Measurements from ENCODE around the gene ATG4D. TPM values are rescaled to one million over a fixed set of nuclear protein-coding genes. Genes with fewer than 3 reads are reported as not detected.

Gene ATG4D
- 7.0 and 15.2 TPM in 2 replicates for total RNA-seq (2014; rRNA removed; shearing (Covaris generic); ENCODE audit: low replicate concordance)

GRCh38 chr19:10543420-10544241 lies at the start of gene ATG4D:
ATG4D (plus strand) TSS chr19:10543904; CDS start chr19:10544091, 187 bp downstream.
- Histone ChIP-seq H3K9ac (ENCODE audit: low read length) (peak within 1 kb of the TSS; percentile 87), H3K9me3 (ENCODE audit: low read length) (no peaks in the 10 kb centered on the region), H3K79me2 (ENCODE audit: low read length) (peaks cover 15% of the 10 kb centered on the region), H3K9me2 (replicated peaks; ENCODE audit: insufficient read depth, low read length) (no peaks in the 10 kb centered on the region), H3K4me1 (ENCODE audit: low read length) (peaks cover 19% of the 10 kb centered on the region), H3K4me3 (ENCODE audit: low read length) (peak within 1 kb of the TSS; percentile 83), H2AFZ (ENCODE audit: low read length) (peak within 1 kb of the TSS; percentile 21), H3K36me3 (ENCODE audit: insufficient read depth, low read length) (peaks cover 6% of the 10 kb centered on the region; the same call in 1 of the 2 replicates), H3K27ac (ENCODE audit: low read length) (no peak within 1 kb of the TSS), H3K4me2 (ENCODE audit: low read depth, low read length, poor library complexity, severe bottlenecking) (peak within 1 kb of the TSS; percentile 67), H3K27me3 (ENCODE audit: low read length) (no peaks in the 10 kb centered on the region), H4K20me1 (ENCODE audit: insufficient read depth, low read depth, low read length) (no peaks in the 10 kb centered on the region)
- DNase-seq: peak; percentile 92

DNA sequence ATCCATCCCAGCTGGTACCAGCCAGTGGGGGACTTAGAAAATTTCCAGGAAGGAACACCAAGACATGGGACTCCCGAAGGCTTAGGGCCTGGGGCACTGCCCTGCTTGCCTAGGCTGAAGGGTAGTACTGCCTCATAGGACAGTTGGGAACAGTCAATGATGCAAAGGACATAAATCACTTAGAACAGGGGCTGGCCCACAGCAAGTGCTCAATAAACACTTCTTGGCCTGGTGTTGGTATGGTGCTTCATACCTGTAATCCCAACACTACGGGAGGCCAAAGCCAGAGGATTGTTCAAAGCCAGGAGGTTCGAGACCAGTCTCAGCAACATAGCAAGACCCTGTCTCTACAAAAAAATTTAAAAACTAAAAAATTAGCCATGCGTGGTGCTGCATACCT lies 46.3 kb upstream of the ATG4D start:
- H3K4me2 ChIP-seq (ENCODE audit: low read depth, low read length, poor library complexity, severe bottlenecking): no peak overlapping the region
- peaks cover 13% of the 10 kb centered on the region; the same call in 1 of the 2 replicates for H4K20me1 ChIP-seq (ENCODE audit: insufficient read depth, low read depth, low read length)
- peaks cover 63% of the 10 kb centered on the region for H3K79me2 ChIP-seq (ENCODE audit: low read length)
- no peak overlapping the region for H3K27ac ChIP-seq (ENCODE audit: low read length)
- peaks cover 5% of the 10 kb centered on the region for H3K4me1 ChIP-seq (ENCODE audit: low read length)
- no peak overlapping the region for H2AFZ ChIP-seq (ENCODE audit: low read length)
- peaks cover 21% of the 10 kb centered on the region for H3K36me3 ChIP-seq (ENCODE audit: insufficient read depth, low read length)
- no peaks in the 10 kb centered on the region for H3K9me3 ChIP-seq (ENCODE audit: low read length)
- H3K9me2 ChIP-seq (replicated peaks; ENCODE audit: insufficient read depth, low read length): no peaks in the 10 kb centered on the region
- no peak overlapping the region for H3K9ac ChIP-seq (ENCODE audit: low read length)
- H3K27me3 ChIP-seq (ENCODE audit: low read length): no peaks in the 10 kb centered on the region
- no peak overlapping the region for H3K4me3 ChIP-seq (ENCODE audit: low read length)
- DNase-seq: no peak

GRCh38 chr19:10499550-10500246 lies 44.0 kb upstream of the ATG4D start:
- no peak overlapping the region for H3K9ac ChIP-seq (ENCODE audit: low read length)
- peaks cover 13% of the 10 kb centered on the region; the same call in 1 of the 2 replicates for H4K20me1 ChIP-seq (ENCODE audit: insufficient read depth, low read depth, low read length)
- peaks cover 21% of the 10 kb centered on the region for H3K36me3 ChIP-seq (ENCODE audit: insufficient read depth, low read length)
- no peak overlapping the region for H3K27ac ChIP-seq (ENCODE audit: low read length)
- peaks cover 62% of the 10 kb centered on the region for H3K79me2 ChIP-seq (ENCODE audit: low read length)
- H3K9me3 ChIP-seq (ENCODE audit: low read length): no peaks in the 10 kb centered on the region
- H3K9me2 ChIP-seq (replicated peaks; ENCODE audit: insufficient read depth, low read length): no peaks in the 10 kb centered on the region
- no peaks in the 10 kb centered on the region for H3K27me3 ChIP-seq (ENCODE audit: low read length)
- H3K4me2 ChIP-seq (ENCODE audit: low read depth, low read length, poor library complexity, severe bottlenecking): no peak overlapping the region
- H2AFZ ChIP-seq (ENCODE audit: low read length): no peak overlapping the region
- H3K4me3 ChIP-seq (ENCODE audit: low read length): no peak overlapping the region
- DNase-seq: no peak
- peaks cover 11% of the 10 kb centered on the region for H3K4me1 ChIP-seq (ENCODE audit: low read length)

DNA sequence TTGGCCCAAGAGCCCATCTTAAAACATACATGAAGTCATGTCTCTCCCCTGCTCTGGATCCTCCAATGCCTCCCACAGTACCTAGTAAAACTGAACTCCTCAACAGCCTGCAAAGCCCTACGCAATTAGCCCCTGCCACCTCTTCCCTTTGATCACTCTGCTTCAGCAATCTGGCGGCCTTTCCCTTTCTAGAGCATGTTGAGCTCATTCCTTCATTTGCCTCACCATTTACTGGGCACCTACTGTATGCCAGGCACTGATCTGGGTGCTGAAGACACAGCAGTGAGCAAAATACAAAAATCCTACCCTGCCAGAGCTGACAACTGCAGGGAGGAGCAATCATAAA lies 43.5 kb upstream of the ATG4D start:
- H4K20me1 ChIP-seq (ENCODE audit: insufficient read depth, low read depth, low read length): peaks cover 13% of the 10 kb centered on the region; the same call in 1 of the 2 replicates
- H3K4me2 ChIP-seq (ENCODE audit: low read depth, low read length, poor library complexity, severe bottlenecking): no peak overlapping the region
- H3K27ac ChIP-seq (ENCODE audit: low read length): no peak overlapping the region
- H3K4me3 ChIP-seq (ENCODE audit: low read length): no peak overlapping the region
- H3K79me2 ChIP-seq (ENCODE audit: low read length): peaks cover 58% of the 10 kb centered on the region
- no peaks in the 10 kb centered on the region for H3K9me3 ChIP-seq (ENCODE audit: low read length)
- H3K36me3 ChIP-seq (ENCODE audit: insufficient read depth, low read length): peaks cover 18% of the 10 kb centered on the region
- no peak for DNase-seq
- H3K4me1 ChIP-seq (ENCODE audit: low read length): peaks cover 11% of the 10 kb centered on the region
- H3K9me2 ChIP-seq (replicated peaks; ENCODE audit: insufficient read depth, low read length): no peaks in the 10 kb centered on the region
- no peak overlapping the region for H2AFZ ChIP-seq (ENCODE audit: low read length)
- no peaks in the 10 kb centered on the region for H3K27me3 ChIP-seq (ENCODE audit: low read length)
- H3K9ac ChIP-seq (ENCODE audit: low read length): no peak overlapping the region

DNA sequence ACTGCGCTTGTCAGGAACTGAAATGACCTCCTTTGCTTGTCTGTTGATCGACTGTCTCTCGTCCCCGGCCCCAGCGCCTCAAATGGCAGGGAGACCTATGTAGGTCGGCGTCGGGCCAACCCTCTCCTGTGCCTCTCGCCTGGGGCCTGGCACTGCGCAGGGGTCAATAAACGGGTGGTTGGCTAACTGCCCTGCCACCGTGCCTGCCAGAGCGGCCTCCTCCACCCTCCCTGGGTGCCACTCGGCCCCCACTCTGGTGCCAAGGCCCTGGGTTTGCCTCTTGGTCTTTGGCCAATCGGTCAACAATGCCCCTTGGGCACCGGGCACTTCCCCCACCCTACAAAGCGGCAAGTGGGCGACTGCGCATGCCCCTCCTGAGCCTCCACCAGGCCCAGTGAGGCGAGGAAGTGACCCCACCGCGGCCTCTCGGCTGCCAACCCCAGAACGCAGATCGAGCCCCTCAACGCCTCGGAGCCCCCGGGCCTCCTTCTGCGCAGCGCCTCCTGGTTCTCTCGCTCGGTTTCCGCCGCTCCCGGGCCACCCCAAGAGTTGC lies 41.7 kb upstream of the ATG4D start:
- Histone ChIP-seq H3K4me2 (ENCODE audit: low read depth, low read length, poor library complexity, severe bottlenecking) (peak overlapping the region; percentile 88), H3K36me3 (ENCODE audit: insufficient read depth, low read length) (peaks cover 17% of the 10 kb centered on the region), H3K9ac (ENCODE audit: low read length) (peak overlapping the region; percentile 88), H3K27me3 (ENCODE audit: low read length) (no peaks in the 10 kb centered on the region), H3K79me2 (ENCODE audit: low read length) (peaks cover 49% of the 10 kb centered on the region), H3K27ac (ENCODE audit: low read length) (peak overlapping the region; percentile 76), H3K9me2 (replicated peaks; ENCODE audit: insufficient read depth, low read length) (no peaks in the 10 kb centered on the region), H4K20me1 (ENCODE audit: insufficient read depth, low read depth, low read length) (peaks cover 13% of the 10 kb centered on the region; the same call in 1 of the 2 replicates), H3K4me3 (ENCODE audit: low read length) (peak overlapping the region; percentile 87), H3K4me1 (ENCODE audit: low read length) (peaks cover 11% of the 10 kb centered on the region), H3K9me3 (ENCODE audit: low read length) (no peaks in the 10 kb centered on the region), H2AFZ (ENCODE audit: low read length) (peak overlapping the region; percentile 22; the same call in 1 of the 2 replicates)
- DNase-seq: peak; percentile 76

DNA sequence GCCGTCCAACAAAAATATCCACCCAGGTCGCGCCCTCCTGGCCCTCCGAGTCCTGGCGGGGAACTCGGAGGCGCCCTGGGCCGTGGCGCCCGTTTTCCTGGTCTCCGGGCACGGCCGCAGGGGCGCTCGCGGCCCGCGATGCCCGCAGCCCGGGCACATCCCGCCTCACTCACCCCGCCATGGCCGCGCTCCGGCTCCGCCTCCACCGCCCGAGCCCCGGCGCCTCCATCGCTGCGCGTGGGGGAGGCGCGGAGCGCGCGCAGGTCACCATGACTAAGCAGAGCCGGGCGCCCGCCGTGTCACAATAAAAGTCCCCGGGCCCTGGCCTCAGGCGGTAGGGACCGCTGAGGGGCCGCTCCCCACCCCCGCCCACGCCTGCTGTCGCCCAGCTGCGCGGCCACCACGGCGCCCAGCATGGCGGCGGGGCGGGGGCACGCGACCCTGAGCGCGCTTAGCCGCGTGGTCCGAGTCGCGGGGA lies 41.1 kb upstream of the ATG4D start:
- peaks cover 11% of the 10 kb centered on the region for H3K4me1 ChIP-seq (ENCODE audit: low read length)
- no peaks in the 10 kb centered on the region for H3K27me3 ChIP-seq (ENCODE audit: low read length)
- peak overlapping the region; percentile 79 for H3K27ac ChIP-seq (ENCODE audit: low read length)
- peak; percentile 96 for DNase-seq
- H3K9me2 ChIP-seq (replicated peaks; ENCODE audit: insufficient read depth, low read length): no peaks in the 10 kb centered on the region
- H3K36me3 ChIP-seq (ENCODE audit: insufficient read depth, low read length): peaks cover 14% of the 10 kb centered on the region
- peaks cover 10% of the 10 kb centered on the region; the same call in 1 of the 2 replicates for H4K20me1 ChIP-seq (ENCODE audit: insufficient read depth, low read depth, low read length)
- H3K4me2 ChIP-seq (ENCODE audit: low read depth, low read length, poor library complexity, severe bottlenecking): peak overlapping the region; percentile 88
- peak overlapping the region; percentile 53; the same call in 1 of the 2 replicates for H2AFZ ChIP-seq (ENCODE audit: low read length)
- H3K79me2 ChIP-seq (ENCODE audit: low read length): peaks cover 44% of the 10 kb centered on the region
- peak overlapping the region; percentile 87 for H3K4me3 ChIP-seq (ENCODE audit: low read length)
- no peaks in the 10 kb centered on the region for H3K9me3 ChIP-seq (ENCODE audit: low read length)
- H3K9ac ChIP-seq (ENCODE audit: low read length): peak overlapping the region; percentile 88

DNA sequence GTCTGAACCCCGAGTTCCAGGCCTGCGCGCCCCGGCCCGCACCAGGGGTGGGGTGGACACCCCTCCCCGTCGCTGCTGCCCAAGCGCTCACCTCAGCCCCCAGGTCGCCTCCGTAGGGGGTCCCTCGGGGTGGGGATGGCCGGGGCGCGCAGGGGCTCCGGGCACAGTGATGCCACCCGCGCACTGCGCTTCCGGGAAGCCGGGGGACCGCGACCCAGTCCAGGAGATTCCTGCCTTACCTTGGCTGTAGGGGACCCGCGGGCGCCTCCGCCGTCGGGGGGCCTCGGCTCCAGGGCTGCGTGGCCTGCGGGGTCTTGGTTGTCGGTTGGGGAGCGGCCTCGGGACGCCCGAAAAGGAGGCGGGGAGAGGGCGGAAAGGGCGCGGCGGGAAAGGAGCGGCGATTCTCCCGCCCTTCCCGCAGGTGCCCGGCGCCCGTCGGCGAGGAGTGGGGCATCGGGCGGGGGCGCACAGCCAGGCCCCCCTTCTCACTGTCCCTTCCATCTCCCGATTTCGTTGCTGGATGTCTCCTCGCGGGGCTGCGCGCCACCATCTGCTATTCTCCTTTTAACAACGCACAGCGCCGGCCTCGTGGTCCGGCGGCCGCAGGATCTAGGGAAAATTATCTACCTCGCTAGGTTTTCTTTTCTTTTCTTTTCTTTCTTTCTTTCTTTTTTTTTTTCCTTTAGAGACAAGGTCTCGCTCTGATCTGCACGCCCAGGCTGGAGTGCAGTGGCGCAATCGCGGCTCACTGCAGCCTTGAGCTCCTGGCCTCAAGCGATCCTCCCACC lies 40.5 kb upstream of the ATG4D start, which contains the start of gene KEAP1:
Gene KEAP1, minus strand, starts transcription at position 355 of the 788 bp plus-strand sequence. CDS start 3,323 bp downstream, outside the sequence.
- no peaks in the 10 kb centered on the region for H3K27me3 ChIP-seq (ENCODE audit: low read length)
- peak within 1 kb of the TSS; percentile 53; the same call in 1 of the 2 replicates for H2AFZ ChIP-seq (ENCODE audit: low read length)
- peaks cover 11% of the 10 kb centered on the region for H3K4me1 ChIP-seq (ENCODE audit: low read length)
- peak within 1 kb of the TSS; percentile 79 for H3K27ac ChIP-seq (ENCODE audit: low read length)
- peak within 1 kb of the TSS; percentile 88 for H3K9ac ChIP-seq (ENCODE audit: low read length)
- H4K20me1 ChIP-seq (ENCODE audit: insufficient read depth, low read depth, low read length): peaks cover 10% of the 10 kb centered on the region; the same call in 1 of the 2 replicates
- peaks cover 14% of the 10 kb centered on the region for H3K36me3 ChIP-seq (ENCODE audit: insufficient read depth, low read length)
- H3K4me2 ChIP-seq (ENCODE audit: low read depth, low read length, poor library complexity, severe bottlenecking): peak within 1 kb of the TSS; percentile 88
- peak within 1 kb of the TSS; percentile 87 for H3K4me3 ChIP-seq (ENCODE audit: low read length)
- H3K9me2 ChIP-seq (replicated peaks; ENCODE audit: insufficient read depth, low read length): no peaks in the 10 kb centered on the region
- peak; percentile 81 for DNase-seq
- H3K9me3 ChIP-seq (ENCODE audit: low read length): no peaks in the 10 kb centered on the region
- H3K79me2 ChIP-seq (ENCODE audit: low read length): peaks cover 41% of the 10 kb centered on the region

Measured in Karpas-422 (cell line).